ENCODE data around the gene ARL15. TPM values are rescaled to one million over a fixed set of nuclear protein-coding genes. Genes with fewer than 3 reads are reported as not detected.

Gene ARL15
- total RNA-seq, 1 experiment from 2014 or later, result 140 TPM

DNA sequence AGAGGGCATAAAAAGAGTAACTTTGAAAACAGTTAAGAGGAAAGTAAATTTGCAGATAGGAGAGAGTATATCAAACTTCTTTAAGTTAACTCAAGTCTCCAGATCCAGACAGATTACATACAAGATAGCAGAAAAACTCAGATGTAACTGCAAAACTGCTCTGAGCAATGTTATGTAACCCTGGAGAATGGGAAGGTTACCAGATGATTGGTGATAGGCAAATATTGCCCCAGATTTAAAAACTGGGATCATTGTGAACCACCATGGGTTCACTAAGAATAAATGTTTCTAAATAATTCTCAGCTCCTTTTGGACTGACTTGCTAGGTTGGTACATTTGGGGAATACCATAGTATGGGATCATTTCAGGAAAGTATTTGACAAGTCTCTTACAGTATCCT, 176.5 kb downstream of the ARL15 start:
- ChIA-PET CTCF (no interaction called here), POLR2A (no interaction called here)
- Mint-ChIP-seq H3K4me1 (ENCODE audit: low read depth, unreplicated experiment) (peaks cover 14% of the 10 kb centered on the region), H3K36me3 (ENCODE audit: insufficient read depth, unreplicated experiment) (peaks cover 5% of the 10 kb centered on the region), H3K9me3 (ENCODE audit: unreplicated experiment) (no peaks in the 10 kb centered on the region), H3K4me3 (ENCODE audit: unreplicated experiment) (no peak overlapping the region), H3K27ac (ENCODE audit: unreplicated experiment) (no peak overlapping the region), H3K27me3 (ENCODE audit: insufficient read depth, unreplicated experiment) (no peaks in the 10 kb centered on the region)
- no peak overlapping the region for H3K4me3 ChIP-seq (ENCODE audit: low read depth, low read length)
- DNase-seq, result no peak
- no peaks in the 10 kb centered on the region for H3K27me3 ChIP-seq (replicated peaks; ENCODE audit: control insufficient read depth, insufficient read depth, low read length)
- no peaks in the 10 kb centered on the region for H3K4me1 ChIP-seq
- TF ChIP-seq, protein P1, sequence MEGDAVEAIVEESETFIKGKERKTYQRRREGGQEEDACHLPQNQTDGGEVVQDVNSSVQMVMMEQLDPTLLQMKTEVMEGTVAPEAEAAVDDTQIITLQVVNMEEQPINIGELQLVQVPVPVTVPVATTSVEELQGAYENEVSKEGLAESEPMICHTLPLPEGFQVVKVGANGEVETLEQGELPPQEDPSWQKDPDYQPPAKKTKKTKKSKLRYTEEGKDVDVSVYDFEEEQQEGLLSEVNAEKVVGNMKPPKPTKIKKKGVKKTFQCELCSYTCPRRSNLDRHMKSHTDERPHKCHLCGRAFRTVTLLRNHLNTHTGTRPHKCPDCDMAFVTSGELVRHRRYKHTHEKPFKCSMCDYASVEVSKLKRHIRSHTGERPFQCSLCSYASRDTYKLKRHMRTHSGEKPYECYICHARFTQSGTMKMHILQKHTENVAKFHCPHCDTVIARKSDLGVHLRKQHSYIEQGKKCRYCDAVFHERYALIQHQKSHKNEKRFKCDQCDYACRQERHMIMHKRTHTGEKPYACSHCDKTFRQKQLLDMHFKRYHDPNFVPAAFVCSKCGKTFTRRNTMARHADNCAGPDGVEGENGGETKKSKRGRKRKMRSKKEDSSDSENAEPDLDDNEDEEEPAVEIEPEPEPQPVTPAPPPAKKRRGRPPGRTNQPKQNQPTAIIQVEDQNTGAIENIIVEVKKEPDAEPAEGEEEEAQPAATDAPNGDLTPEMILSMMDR (IDR thresholded peaks at IDR 0.05; ENCODE audit: insufficient read depth in 1 of 2, low read depth in 1 of 2, low read length in 1 of 2, severe bottlenecking in 1 of 2, unreplicated experiment in 1 of 2), result no peak
- BruUV-seq (replicated peaks), result no TSS peak
- intact Hi-C loops (cut with micrococcal nuclease; ENCODE audit: unreplicated experiment), result no loop called here
- no peaks in the 10 kb centered on the region for H3K36me3 ChIP-seq (ENCODE audit: control insufficient read depth, insufficient read depth, low read length)
- no peaks in the 10 kb centered on the region for H3K9me3 ChIP-seq

DNA sequence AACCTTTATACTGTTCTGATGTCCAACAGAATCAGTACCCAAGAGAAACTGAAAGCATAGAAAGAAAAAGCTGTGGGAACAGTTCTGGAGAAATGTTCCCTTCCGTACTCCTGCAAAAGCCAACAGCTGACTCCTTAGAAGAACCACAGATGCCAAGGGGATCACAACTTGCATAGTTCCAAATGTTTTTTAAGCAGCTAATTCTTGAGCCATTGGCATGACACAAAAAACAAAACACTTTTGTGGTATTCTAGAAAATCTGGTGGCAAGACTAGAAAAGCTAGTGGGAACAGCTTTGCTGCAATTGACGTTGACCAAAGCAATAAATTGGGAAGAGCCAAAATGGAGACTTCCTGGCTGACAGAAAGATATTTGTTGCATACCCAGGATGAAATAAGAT, 189.9 kb downstream of the ARL15 start:
- BruUV-seq (replicated peaks), result no TSS peak
- Mint-ChIP-seq H3K27ac (ENCODE audit: unreplicated experiment) (no peak overlapping the region), H3K4me3 (ENCODE audit: unreplicated experiment) (no peak overlapping the region), H3K9me3 (ENCODE audit: unreplicated experiment) (no peaks in the 10 kb centered on the region), H3K4me1 (ENCODE audit: low read depth, unreplicated experiment) (no peaks in the 10 kb centered on the region), H3K27me3 (ENCODE audit: insufficient read depth, unreplicated experiment) (no peaks in the 10 kb centered on the region), H3K36me3 (ENCODE audit: insufficient read depth, unreplicated experiment) (peaks cover 18% of the 10 kb centered on the region)
- no peak overlapping the region for H3K4me3 ChIP-seq (ENCODE audit: low read depth, low read length)
- H3K36me3 ChIP-seq (ENCODE audit: control insufficient read depth, insufficient read depth, low read length), result no peaks in the 10 kb centered on the region
- no peaks in the 10 kb centered on the region for H3K27me3 ChIP-seq (replicated peaks; ENCODE audit: control insufficient read depth, insufficient read depth, low read length)
- TF ChIP-seq, protein P1 (IDR thresholded peaks at IDR 0.05; ENCODE audit: insufficient read depth in 1 of 2, low read depth in 1 of 2, low read length in 1 of 2, severe bottlenecking in 1 of 2, unreplicated experiment in 1 of 2), result no peak
- no peaks in the 10 kb centered on the region for H3K4me1 ChIP-seq
- H3K9me3 ChIP-seq, result no peaks in the 10 kb centered on the region
- DNase-seq, result no peak
- ChIA-PET CTCF (no interaction called here), POLR2A (no interaction called here)
- intact Hi-C loops (cut with micrococcal nuclease; ENCODE audit: unreplicated experiment), result no loop called here

DNA sequence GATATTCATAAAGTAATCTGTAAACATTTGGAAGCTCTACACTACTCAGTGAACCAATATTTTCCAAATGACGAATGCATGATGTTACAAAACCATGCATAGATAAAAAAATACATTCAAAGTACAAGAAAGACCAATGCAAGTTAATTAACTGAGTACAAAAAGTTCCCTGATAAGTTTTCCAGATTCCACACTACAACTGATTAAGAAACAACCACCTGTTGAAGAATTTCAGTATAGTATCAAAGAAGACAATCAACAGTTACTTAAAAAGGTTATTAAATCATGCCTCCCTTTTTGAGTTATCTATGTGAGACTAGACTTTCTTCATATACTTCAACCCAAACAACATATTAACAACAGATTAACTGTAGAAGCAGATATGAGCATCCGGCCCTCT, 192.4 kb downstream of the ARL15 start:
- peaks cover 19% of the 10 kb centered on the region for H3K36me3 Mint-ChIP-seq (ENCODE audit: insufficient read depth, unreplicated experiment)
- no peak overlapping the region for H3K4me3 Mint-ChIP-seq (ENCODE audit: unreplicated experiment)
- DNase-seq, result no peak
- ChIA-PET POLR2A (no interaction called here), CTCF (no interaction called here)
- no TSS peak for BruUV-seq (replicated peaks)
- H3K9me3 Mint-ChIP-seq (ENCODE audit: unreplicated experiment), result no peaks in the 10 kb centered on the region
- H3K27me3 Mint-ChIP-seq (ENCODE audit: insufficient read depth, unreplicated experiment), result no peaks in the 10 kb centered on the region
- intact Hi-C loops (cut with micrococcal nuclease; ENCODE audit: unreplicated experiment), result no loop called here
- no peaks in the 10 kb centered on the region for H3K27me3 ChIP-seq (replicated peaks; ENCODE audit: control insufficient read depth, insufficient read depth, low read length)
- no peaks in the 10 kb centered on the region for H3K9me3 ChIP-seq
- no peaks in the 10 kb centered on the region for H3K4me1 Mint-ChIP-seq (ENCODE audit: low read depth, unreplicated experiment)
- H3K27ac Mint-ChIP-seq (ENCODE audit: unreplicated experiment), result no peak overlapping the region
- H3K36me3 ChIP-seq (ENCODE audit: control insufficient read depth, insufficient read depth, low read length), result no peaks in the 10 kb centered on the region
- H3K4me3 ChIP-seq (ENCODE audit: low read depth, low read length), result no peak overlapping the region
- TF ChIP-seq, protein P1 (IDR thresholded peaks at IDR 0.05; ENCODE audit: insufficient read depth in 1 of 2, low read depth in 1 of 2, low read length in 1 of 2, severe bottlenecking in 1 of 2, unreplicated experiment in 1 of 2), result no peak
- H3K4me1 ChIP-seq, result no peaks in the 10 kb centered on the region

Measured in Caco-2 (cell line).